ENCODE measurements around the gene ATP5F1A. TPM values are rescaled to one million over a fixed set of nuclear protein-coding genes. Genes with fewer than 3 reads are reported as not detected.
"Not testable (repeated sequence)": the region's sequence is repeated elsewhere in the genome, so short reads cannot be mapped to it uniquely, and the experiment has no call there.

ATP5F1A gene
- total RNA-seq, 1 donor from 2014 or later = 336 TPM

DNA sequence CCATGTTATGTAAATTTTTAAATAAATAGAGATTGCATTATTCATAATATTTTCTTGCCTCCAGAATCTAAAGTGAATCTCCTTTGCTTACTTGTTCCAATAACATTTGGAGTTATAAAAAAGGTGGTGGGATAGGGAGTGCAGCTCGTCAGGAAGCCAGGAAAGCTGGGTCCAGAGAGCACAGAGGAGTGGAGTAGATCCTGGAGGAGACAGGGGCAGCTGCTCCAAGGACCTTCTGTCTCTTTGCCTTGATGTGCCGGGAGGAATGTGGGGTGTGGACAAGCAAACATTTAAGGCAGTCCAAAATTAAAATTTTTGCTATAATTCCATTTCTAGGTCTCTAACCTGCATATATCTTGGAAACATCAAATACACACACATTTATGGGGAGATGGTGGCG, 35.4 kb upstream of the ATP5F1A start:
- intact Hi-C loops (cut with micrococcal nuclease) = no loop called here
- H3K36me3 Mint-ChIP-seq (ENCODE audit: low read depth) = peaks cover 29% of the 10 kb centered on the region

DNA sequence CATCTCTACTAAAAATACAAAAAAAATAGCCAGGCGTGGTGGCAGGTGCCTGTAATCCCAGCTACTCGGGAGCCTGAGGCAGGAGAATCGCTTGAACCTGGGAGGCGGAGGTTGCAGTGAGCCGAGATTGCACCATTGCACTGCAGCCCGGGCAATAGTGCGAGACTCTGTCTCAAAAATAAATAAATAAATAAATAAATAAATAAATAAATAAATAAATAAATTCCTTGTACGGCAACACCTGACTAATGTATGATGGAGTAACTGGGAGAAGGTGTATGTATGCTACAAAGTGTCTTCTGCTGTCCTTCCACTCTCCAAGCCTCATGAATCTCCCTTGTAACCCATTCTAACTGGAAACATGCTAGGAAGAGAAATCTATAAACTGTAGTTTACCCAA, 32.5 kb upstream of the ATP5F1A start:
- H3K27me3 Mint-ChIP-seq; H3K4me3 Mint-ChIP-seq; intact Hi-C loops (cut with micrococcal nuclease); H3K27ac Mint-ChIP-seq; H3K9me3 Mint-ChIP-seq; ATAC-seq (ENCODE audit: low read depth); H3K4me1 Mint-ChIP-seq; CTCF ChIA-PET; DNase-seq; POLR2A ChIA-PET: not testable (repeated sequence)
- H3K36me3 Mint-ChIP-seq (ENCODE audit: low read depth) = peaks cover 47% of the 10 kb centered on the region

More for the DNA sequence above, 35.4 kb upstream of the ATP5F1A start:
- Mint-ChIP-seq H3K4me3 (no peak overlapping the region), H3K9me3 (no peaks in the 10 kb centered on the region), H3K27me3 (no peaks in the 10 kb centered on the region), H3K27ac (no peak overlapping the region), H3K4me1 (no peaks in the 10 kb centered on the region)
- TF ChIP-seq, protein P1, sequence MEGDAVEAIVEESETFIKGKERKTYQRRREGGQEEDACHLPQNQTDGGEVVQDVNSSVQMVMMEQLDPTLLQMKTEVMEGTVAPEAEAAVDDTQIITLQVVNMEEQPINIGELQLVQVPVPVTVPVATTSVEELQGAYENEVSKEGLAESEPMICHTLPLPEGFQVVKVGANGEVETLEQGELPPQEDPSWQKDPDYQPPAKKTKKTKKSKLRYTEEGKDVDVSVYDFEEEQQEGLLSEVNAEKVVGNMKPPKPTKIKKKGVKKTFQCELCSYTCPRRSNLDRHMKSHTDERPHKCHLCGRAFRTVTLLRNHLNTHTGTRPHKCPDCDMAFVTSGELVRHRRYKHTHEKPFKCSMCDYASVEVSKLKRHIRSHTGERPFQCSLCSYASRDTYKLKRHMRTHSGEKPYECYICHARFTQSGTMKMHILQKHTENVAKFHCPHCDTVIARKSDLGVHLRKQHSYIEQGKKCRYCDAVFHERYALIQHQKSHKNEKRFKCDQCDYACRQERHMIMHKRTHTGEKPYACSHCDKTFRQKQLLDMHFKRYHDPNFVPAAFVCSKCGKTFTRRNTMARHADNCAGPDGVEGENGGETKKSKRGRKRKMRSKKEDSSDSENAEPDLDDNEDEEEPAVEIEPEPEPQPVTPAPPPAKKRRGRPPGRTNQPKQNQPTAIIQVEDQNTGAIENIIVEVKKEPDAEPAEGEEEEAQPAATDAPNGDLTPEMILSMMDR (IDR thresholded peaks at IDR 0.05) = no peak
- no peak for ATAC-seq (ENCODE audit: low read depth)
- no peak for DNase-seq
- ChIA-PET POLR2A (no interaction called here), CTCF (no interaction called here)

DNA sequence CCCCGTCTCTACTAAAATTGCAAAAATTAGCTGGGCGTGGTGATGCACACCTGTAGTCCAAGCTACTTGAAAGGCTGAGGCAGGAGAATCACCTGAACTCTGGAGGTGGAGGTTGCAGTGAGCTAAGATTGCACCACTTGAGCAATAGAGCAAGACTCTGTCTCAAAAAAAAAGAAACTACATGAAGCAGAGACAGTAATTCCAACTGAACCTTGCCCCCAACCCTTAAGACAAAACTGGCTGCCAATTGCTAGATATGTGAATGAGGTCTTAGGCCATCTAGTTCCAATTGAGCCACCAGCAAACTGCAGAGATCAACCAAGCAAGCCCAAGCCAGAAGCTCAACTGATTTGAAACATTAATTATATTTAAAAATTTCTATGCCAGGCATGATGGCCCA, 32.0 kb upstream of the ATP5F1A start:
- Mint-ChIP-seq H3K4me3 (no peak overlapping the region), H3K27ac (no peak overlapping the region), H3K9me3 (no peaks in the 10 kb centered on the region), H3K4me1 (no peaks in the 10 kb centered on the region), H3K27me3 (no peaks in the 10 kb centered on the region), H3K36me3 (ENCODE audit: low read depth) (peaks cover 49% of the 10 kb centered on the region)
- TF ChIP-seq, protein P1 (IDR thresholded peaks at IDR 0.05) = no peak
- ChIA-PET POLR2A (interaction anchor here (0.6 kb wide), 1 partner anchor 13 kb away, joined by 5 read pairs; no protein-coding TSS in a partner anchor), CTCF (no interaction called here)
- intact Hi-C loops (cut with micrococcal nuclease) = no loop called here
- DNase-seq (no peak), ATAC-seq (ENCODE audit: low read depth) (no peak)

GRCh38 chr18:46126625-46127024, 28.5 kb upstream of the ATP5F1A start:
- H3K4me3 Mint-ChIP-seq; H3K27ac Mint-ChIP-seq; H3K27me3 Mint-ChIP-seq; H3K4me1 Mint-ChIP-seq; ATAC-seq (ENCODE audit: low read depth); H3K9me3 Mint-ChIP-seq; POLR2A ChIA-PET; DNase-seq; CTCF ChIA-PET: not testable (repeated sequence)
- peaks cover 67% of the 10 kb centered on the region for H3K36me3 Mint-ChIP-seq (ENCODE audit: low read depth)
- intact Hi-C loops (cut with micrococcal nuclease) = loop anchor here (1.0 kb wide), 1 partner anchor 29 kb away; no protein-coding TSS in a partner anchor

DNA sequence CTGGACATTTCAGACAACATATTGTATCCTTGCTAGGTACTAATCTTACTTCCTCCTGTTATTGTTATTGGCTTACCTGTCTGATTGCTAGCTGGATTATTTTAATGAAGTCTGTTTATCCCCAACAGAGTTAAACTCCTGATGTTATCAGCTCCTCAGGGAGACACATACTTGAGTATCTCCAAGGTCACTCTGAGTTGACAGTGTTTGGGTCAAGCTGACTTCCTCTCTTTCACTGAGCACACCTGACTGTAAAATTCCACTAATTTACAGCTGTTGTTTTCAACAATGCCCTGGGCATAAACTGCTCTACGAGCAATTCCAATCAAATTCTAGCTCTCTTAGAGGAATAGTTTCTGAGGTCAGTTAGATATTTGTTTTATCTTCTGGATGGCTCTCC, 15.7 kb upstream of the ATP5F1A start:
- peaks cover 61% of the 10 kb centered on the region for H3K36me3 Mint-ChIP-seq (ENCODE audit: low read depth)
- no peak for ATAC-seq (ENCODE audit: low read depth)
- H3K4me1 Mint-ChIP-seq = peaks cover 2% of the 10 kb centered on the region
- TF ChIP-seq, protein P1 (IDR thresholded peaks at IDR 0.05) = no peak
- DNase-seq = no peak
- intact Hi-C loops (cut with micrococcal nuclease) = no loop called here
- ChIA-PET CTCF (no interaction called here), POLR2A (no interaction called here)
- H3K9me3 Mint-ChIP-seq = no peaks in the 10 kb centered on the region
- H3K27me3 Mint-ChIP-seq = no peaks in the 10 kb centered on the region
- no peak overlapping the region for H3K27ac Mint-ChIP-seq
- no peak overlapping the region for H3K4me3 Mint-ChIP-seq

DNA sequence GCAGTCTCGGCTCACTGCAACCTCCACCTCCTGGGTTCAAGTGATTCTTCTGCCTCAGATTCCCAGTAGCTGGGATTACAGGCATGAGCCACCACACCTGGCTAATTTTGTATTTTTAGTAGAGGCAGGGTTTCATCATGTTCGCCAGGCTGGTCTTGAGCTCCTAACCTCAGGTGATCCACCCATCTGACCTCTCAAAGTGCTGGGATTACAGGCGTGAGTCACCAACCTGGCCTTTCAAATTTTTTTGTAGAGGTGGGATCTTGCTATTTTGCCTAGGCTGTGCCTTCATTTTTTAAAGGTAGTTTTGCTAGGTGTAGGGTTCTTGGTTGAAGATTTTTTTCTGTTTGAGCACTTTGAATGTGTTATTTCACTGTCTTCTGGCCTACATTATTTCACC, 12.3 kb upstream of the ATP5F1A start:
- intact Hi-C loops (cut with micrococcal nuclease) = no loop called here

More for the DNA sequence above, 12.3 kb upstream of the ATP5F1A start:
- DNase-seq = no peak
- peaks cover 49% of the 10 kb centered on the region for H3K36me3 Mint-ChIP-seq (ENCODE audit: low read depth)
- no peak overlapping the region for H3K27ac Mint-ChIP-seq
- H3K4me3 Mint-ChIP-seq = no peak overlapping the region
- ATAC-seq (ENCODE audit: low read depth) = no peak
- TF ChIP-seq, protein P1 (IDR thresholded peaks at IDR 0.05) = no peak
- ChIA-PET POLR2A (no interaction called here), CTCF (interaction anchor here (0.7 kb wide), 1 partner anchor 37 kb away, joined by 3 read pairs; no protein-coding TSS in a partner anchor)
- H3K4me1 Mint-ChIP-seq = peaks cover 7% of the 10 kb centered on the region
- no peaks in the 10 kb centered on the region for H3K27me3 Mint-ChIP-seq
- no peaks in the 10 kb centered on the region for H3K9me3 Mint-ChIP-seq

Measured in activated B cell treated with CpG ODN at 0.5 μM for 24 hours (primary cell).